Thymus (tissue), 14 donors: ENCODE data around the gene CORT. TPM values are rescaled to one million over a fixed set of nuclear protein-coding genes. Genes with fewer than 3 reads are reported as not detected.
A peak's percentile ranks its signal among the peaks of the same experiment; 100 is the strongest.
"Not testable (repeated sequence)": the region's sequence is repeated elsewhere in the genome, so short reads cannot be mapped to it uniquely, and the experiment has no call there.

Source experiments
- DNase-seq, 9 donors: peaks; one replicate each; pipeline ENCODE4 v3.0.0-alpha.2; 2013; ENCODE audit warnings: low spot score in 9 of 9, low read depth in 6 of 9, missing footprints in 1 of 9
- H3K27ac ChIP-seq, 2 donors: one replicate each; pipeline ENCODE4 v1.5.1; 2013; ENCODE audit warnings: control low read depth in 1 of 2, low read depth in 1 of 2, low read length in 1 of 2, mild to moderate bottlenecking in 1 of 2, moderate library complexity in 1 of 2
- H3K27me3 ChIP-seq, 2 donors: one replicate each; pipeline ENCODE4 v1.5.1; 2013; ENCODE audit warnings: low read length in 1 of 2; ENCODE audit not compliant: control insufficient read depth in 2 of 2, insufficient read depth in 1 of 2
- H3K36me3 ChIP-seq, 2 donors: one replicate each; pipeline ENCODE4 v1.5.1; 2013; ENCODE audit warnings: low read length in 1 of 2, mild to moderate bottlenecking in 1 of 2, moderate library complexity in 1 of 2; ENCODE audit not compliant: control insufficient read depth in 2 of 2, insufficient read depth in 2 of 2
- H3K4me1 ChIP-seq, 2 donors: one replicate each; pipeline ENCODE4 v1.5.1; 2013; ENCODE audit warnings: low read length in 2 of 2; ENCODE audit not compliant: control insufficient read depth in 2 of 2, insufficient read depth in 2 of 2
- H3K4me3 ChIP-seq, 2 donors: one replicate each; pipeline ENCODE4 v1.5.1; 2013; ENCODE audit warnings: low read length in 2 of 2, control low read depth in 1 of 2, mild to moderate bottlenecking in 1 of 2
- H3K9me3 ChIP-seq, 2 donors: one replicate each; pipeline ENCODE4 v1.5.1; 2013; ENCODE audit warnings: low read length in 1 of 2, mild to moderate bottlenecking in 1 of 2; ENCODE audit not compliant: control insufficient read depth in 2 of 2, insufficient read depth in 1 of 2
- WGBS: extraction: QIAGEN DNeasy Blood & Tissue Kit; methylation state at CpG from one replicate; pipeline ENCODE4 v1.1.7; 2013; 5-methylcytosine and 5-hydroxymethylcytosine counted together
- long read RNA-seq, 10 donors: transcript quantifications; one replicate each; lab custom pipeline, GENCODE V29; 2026
- polyA plus RNA-seq: library from polyadenylated mRNA; stranded (reverse); fragments of 200-250 nt; gene quantifications from one replicate; pipeline ENCODE4 v1.2.3, GENCODE V29; 2013
- total RNA-seq: library from RNA; stranded (reverse); fragments of 120-200 nt; gene quantifications from one replicate; pipeline ENCODE4 v1.2.4, GENCODE V29; 2013
- donor health status: healthy.

The CORT gene
- 0.24 TPM for total RNA-seq
- 0.71 TPM for polyA plus RNA-seq
- long read RNA-seq, donor 1: 0 reads
- long read RNA-seq, donor 2: 0 reads
- long read RNA-seq, donor 3: 0 reads
- long read RNA-seq, donor 4: 0 reads
- long read RNA-seq, donor 5, partial matches to known transcripts: 0 of 1 reads
- long read RNA-seq, donor 5, other reads (novel, unspliced or antisense): 0 of 1 reads
- long read RNA-seq, donor 6: 0 reads
- long read RNA-seq, donor 7: 0 reads
- long read RNA-seq, donor 8: 0 reads
- long read RNA-seq, donor 9: 0 reads
- long read RNA-seq, donor 10: 0 reads

- Histone ChIP-seq H3K27me3 (no peaks in the 10 kb centered on the region), H3K9me3 (peaks cover 1 to 3% of the 10 kb centered on the region in 2 donors), H3K27ac (no peak within 1 kb of the TSS), H3K4me1 (no peaks in the 10 kb centered on the region), H3K4me3 (no peak within 1 kb of the TSS), H3K36me3 (peaks cover 5 to 9% of the 10 kb centered on the region in 2 donors)
- 96% methylated on average over 10 of the region's 10 CpGs for WGBS
- DNase-seq: no peak
Observed at GRCh38 chr1:10449751-10450150, at the start of gene CORT. Gene CORT, plus strand, starts transcription at chr1:10450031. Its CDS starts 193 bp downstream, at chr1:10450224.

- peaks cover 24 to 30% of the 10 kb centered on the region in 2 donors for H3K36me3 ChIP-seq
- H3K27me3 ChIP-seq: no peaks in the 10 kb centered on the region
- no peak for DNase-seq
- H3K27ac ChIP-seq: no peak overlapping the region
- no peak overlapping the region for H3K4me3 ChIP-seq
- H3K9me3 ChIP-seq: no peaks in the 10 kb centered on the region
- 95% methylated on average over 1 of the region's 1 CpG for WGBS
- peaks cover 13 to 16% of the 10 kb centered on the region in 2 donors for H3K4me1 ChIP-seq
Observed at GRCh38 chr1:10401281-10401680, 48.5 kb upstream of the CORT start.

DNA sequence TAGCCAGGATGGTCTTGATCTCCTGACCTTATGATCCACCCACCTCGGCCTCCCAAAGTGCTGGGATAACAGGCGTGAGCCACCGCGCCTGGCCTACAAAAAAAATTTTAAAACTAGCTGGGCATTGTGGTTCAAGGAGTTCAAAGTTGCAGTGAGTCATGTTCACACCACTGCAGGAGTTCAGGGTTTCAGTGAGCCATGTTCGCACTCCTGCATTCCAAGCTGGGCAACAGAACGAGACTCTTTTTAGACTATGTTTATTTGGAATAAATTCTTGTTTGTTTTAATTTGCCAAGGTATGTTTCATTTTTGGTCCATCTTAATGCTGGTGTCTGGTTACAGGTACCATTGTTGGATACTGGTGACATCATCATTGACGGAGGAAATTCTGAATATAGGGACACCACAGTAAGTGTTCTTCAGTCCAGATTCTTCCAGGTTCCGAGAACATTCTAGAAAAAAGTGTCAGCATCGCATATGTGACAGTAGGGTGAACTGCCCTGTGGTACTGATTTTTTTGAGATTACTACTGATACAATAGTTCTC is 47.0 kb upstream of the CORT start:
- Histone ChIP-seq H3K4me3 (no peak overlapping the region), H3K36me3 (peaks cover 39 to 45% of the 10 kb centered on the region in 2 donors), H3K27me3 (no peaks in the 10 kb centered on the region), H3K4me1 (peaks cover 13 to 15% of the 10 kb centered on the region in 2 donors), H3K27ac (no peak overlapping the region), H3K9me3 (no peaks in the 10 kb centered on the region)
- DNase-seq: no peak
- WGBS: 97% methylated on average over 9 of the region's 9 CpGs

DNA sequence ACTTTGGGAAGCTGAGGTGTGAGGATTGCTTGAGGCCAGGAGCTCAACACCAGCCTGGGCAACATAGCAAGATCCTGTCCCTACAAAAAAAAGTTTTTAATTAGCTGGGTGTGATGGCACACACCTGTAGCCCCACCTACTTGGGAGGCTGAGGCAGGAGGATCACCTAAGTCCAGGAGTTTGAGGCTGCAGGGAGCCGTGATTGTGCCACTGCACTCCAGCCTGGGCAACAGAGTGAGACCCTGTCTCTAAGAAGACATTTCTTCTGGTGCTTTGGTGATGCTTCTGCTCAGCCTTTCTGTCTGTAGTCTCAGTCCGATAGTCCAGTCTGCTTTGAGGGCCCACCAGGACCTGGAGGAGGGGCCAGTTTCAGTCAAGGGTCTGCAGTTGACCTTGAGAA is 42.6 kb upstream of the CORT start:
- no peaks in the 10 kb centered on the region for H3K27me3 ChIP-seq
- no peak overlapping the region for H3K4me3 ChIP-seq
- no peak for DNase-seq
- H3K36me3 ChIP-seq: peaks cover 70 to 84% of the 10 kb centered on the region in 2 donors
- no peak overlapping the region for H3K27ac ChIP-seq
- no peaks in the 10 kb centered on the region for H3K9me3 ChIP-seq
- WGBS: 98% methylated on average over 2 of the region's 2 CpGs
- H3K4me1 ChIP-seq: no peaks in the 10 kb centered on the region

DNA sequence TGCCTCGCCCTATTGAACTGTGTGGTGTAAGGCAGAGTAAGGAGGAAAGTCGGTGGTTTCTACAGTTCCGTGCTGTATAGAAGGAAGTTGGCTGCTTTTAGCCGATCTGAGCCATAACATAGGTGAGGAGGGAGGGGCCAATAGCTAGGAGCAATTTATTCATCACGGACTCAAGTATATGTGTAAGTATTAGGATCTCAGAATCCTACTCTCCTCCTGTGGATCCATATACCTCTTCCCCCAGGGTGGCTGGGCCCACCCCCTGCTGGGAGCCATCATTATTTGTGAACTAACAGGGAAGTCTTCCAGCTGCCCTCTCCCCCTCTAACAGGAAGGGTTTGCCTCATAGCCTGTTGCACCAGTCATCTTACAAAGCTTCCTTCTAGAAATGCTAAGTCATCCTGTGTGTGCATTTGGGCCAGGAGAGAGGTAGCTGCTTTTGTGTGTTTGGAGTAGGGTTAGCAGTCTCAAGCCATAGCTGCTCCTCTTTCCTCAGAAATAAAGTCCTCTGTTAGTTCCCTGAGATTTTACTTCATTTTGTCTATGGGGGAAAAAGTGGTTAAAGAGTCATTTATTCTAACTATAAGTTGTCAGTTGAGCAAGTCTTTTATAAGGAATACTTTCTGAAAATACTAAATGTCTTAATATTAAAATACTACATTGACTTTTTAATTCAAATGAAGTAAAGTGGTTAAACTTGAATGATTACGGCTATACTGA is 34.5 kb upstream of the CORT start:
- H3K36me3 ChIP-seq: peaks cover 60 to 70% of the 10 kb centered on the region in 2 donors
- DNase-seq: peak in 1 of 9 donors; percentile 24
- H3K27me3 ChIP-seq: no peaks in the 10 kb centered on the region
- peak overlapping the region in 1 of 2 donors; percentile 36 for H3K27ac ChIP-seq
- no peaks in the 10 kb centered on the region for H3K4me1 ChIP-seq
- no peak overlapping the region for H3K4me3 ChIP-seq
- 38% methylated on average over 6 of the region's 6 CpGs for WGBS
- H3K9me3 ChIP-seq: peaks cover 0 to 2% of the 10 kb centered on the region in 2 donors

GRCh38 chr1:10415967-10416366 is 33.9 kb upstream of the CORT start:
- H3K9me3 ChIP-seq, H3K4me1 ChIP-seq, H3K27me3 ChIP-seq, H3K4me3 ChIP-seq, DNase-seq, H3K27ac ChIP-seq: not testable (repeated sequence)
- WGBS: 97% methylated on average over 1 of the region's 1 CpG
- H3K36me3 ChIP-seq: peaks cover 64 to 68% of the 10 kb centered on the region in 2 donors

DNA sequence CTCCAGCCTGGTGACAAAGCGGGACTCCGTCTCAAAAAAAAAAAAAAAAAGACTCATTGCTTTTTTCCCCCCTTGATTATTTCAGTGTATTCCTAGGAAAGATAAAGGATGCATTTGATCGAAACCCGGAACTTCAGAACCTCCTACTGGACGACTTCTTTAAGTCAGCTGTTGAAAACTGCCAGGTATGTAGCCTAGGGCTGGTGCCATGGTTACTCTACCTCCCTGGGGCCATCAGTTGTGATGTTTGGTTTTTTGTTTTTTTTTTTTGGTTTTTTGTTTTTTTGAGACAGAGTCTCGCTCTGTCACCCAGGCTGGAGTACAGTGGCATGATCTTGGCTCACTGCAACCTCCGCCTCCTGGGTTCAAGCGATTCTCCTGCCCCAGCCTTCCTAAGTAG is 31.1 kb upstream of the CORT start:
- 99% methylated on average over 8 of the region's 8 CpGs for WGBS
- H3K4me1 ChIP-seq, H3K27ac ChIP-seq, H3K27me3 ChIP-seq, H3K4me3 ChIP-seq, H3K9me3 ChIP-seq, DNase-seq: not testable (repeated sequence)
- peaks cover 51 to 56% of the 10 kb centered on the region in 2 donors for H3K36me3 ChIP-seq

GRCh38 chr1:10419351-10419750 is 30.5 kb upstream of the CORT start:
- Histone ChIP-seq H3K4me1 (no peaks in the 10 kb centered on the region), H3K36me3 (peaks cover 47 to 54% of the 10 kb centered on the region in 2 donors), H3K27me3 (no peaks in the 10 kb centered on the region), H3K4me3 (no peak overlapping the region), H3K27ac (no peak overlapping the region), H3K9me3 (no peaks in the 10 kb centered on the region)
- 99% methylated on average over 15 of the region's 15 CpGs for WGBS
- no peak for DNase-seq

DNA sequence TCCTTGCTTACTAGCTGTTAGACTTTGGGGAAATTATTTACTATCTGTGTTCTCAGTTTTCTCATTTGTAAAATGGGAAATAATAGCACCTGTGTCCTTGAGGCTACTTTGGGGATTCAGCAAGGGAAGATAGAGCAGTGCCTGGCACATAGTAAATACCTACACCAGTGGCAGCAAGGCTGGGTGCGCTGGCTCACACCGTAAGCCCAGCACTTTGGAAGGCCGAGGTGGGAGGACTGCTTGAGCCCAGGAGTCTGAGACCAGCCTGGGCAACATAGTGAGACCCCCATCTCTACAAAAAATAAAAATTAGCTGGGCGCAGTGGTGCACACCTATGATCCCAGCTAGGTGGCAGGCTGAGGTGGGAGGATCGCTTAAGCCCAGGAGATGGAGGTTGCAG is 28.2 kb upstream of the CORT start:
- DNase-seq: no peak
- Histone ChIP-seq H3K36me3 (peaks cover 32 to 46% of the 10 kb centered on the region in 2 donors), H3K4me3 (no peak overlapping the region), H3K4me1 (no peaks in the 10 kb centered on the region), H3K27me3 (no peaks in the 10 kb centered on the region), H3K9me3 (no peaks in the 10 kb centered on the region), H3K27ac (no peak overlapping the region)
- WGBS: 98% methylated on average over 5 of the region's 5 CpGs
